T-helper 9 cell (primary cell): ENCODE data around the gene CABP2.

Source experiments
- DNase-seq: peaks from one replicate; pipeline ENCODE4 v3.0.0-alpha.2; 2020

The CABP2 gene

GRCh38 chr11:67470337-67471002 lies 52.8 kb downstream of the CABP2 start:
- no peak for DNase-seq

DNA sequence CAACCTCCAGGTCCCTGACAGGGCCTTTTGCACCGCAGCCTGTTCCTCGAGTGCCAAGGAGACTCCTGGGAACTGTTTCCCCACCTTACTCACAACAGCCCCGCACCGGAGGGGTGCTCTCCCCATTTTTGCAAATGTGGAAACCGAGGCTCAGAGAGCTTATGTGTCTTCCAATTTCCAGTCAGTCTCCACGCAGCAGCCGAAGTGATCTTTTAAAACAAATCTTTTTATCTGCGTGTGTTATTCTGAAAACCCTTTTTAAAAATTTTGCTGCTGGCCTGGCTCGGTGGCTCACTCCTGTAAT lies 53.8 kb downstream of the CABP2 start:
- no peak for DNase-seq
